Esophagus squamous epithelium (tissue), 5 donors: ENCODE results near the gene DAAM1. TPM values are rescaled to one million over a fixed set of nuclear protein-coding genes. Genes with fewer than 3 reads are reported as not detected.

Source experiments
- DNase-seq: peaks from one replicate; lab custom pipeline; 2025; lab: John Stamatoyannopoulos, UW
- H3K27ac ChIP-seq, 4 donors: fragments of 200-600 bp; sonication (generic); one replicate each; pipeline ENCODE4 v1.5.1; 2016 to 2019; ENCODE audit warnings: mild to moderate bottlenecking in 1 of 4
- H3K27me3 ChIP-seq, 4 donors: fragments of 200-600 bp; sonication (generic); 1 replicate in 3 of 4; 2 replicates in 1 of 4; pipeline versions ENCODE4 v1.5.1 to v1.6.0; 2017 to 2021; ENCODE audit warnings: antibody characterized with exemption in 1 of 4
- H3K36me3 ChIP-seq, 3 donors: fragments of 200-600 bp; sonication (generic); one replicate each; pipeline ENCODE4 v1.5.1; 2016 to 2019
- H3K4me1 ChIP-seq, 3 donors: fragments of 200-600 bp; sonication (generic); one replicate each; pipeline ENCODE4 v1.5.1; 2017 to 2019
- H3K4me3 ChIP-seq, 4 donors: fragments of 200-600 bp; sonication (generic); 1 replicate in 3 of 4; 2 replicates in 1 of 4; pipeline ENCODE4 v1.5.1; 2016 to 2019; ENCODE audit warnings: mild to moderate bottlenecking in 2 of 4, moderate library complexity in 1 of 4
- H3K9me3 ChIP-seq, 3 donors: fragments of 200-600 bp; sonication (generic); one replicate each; pipeline ENCODE4 v1.5.1; 2016 to 2019
- POLR2A ChIP-seq, 4 donors: fragments of 450-650 bp; IDR thresholded peaks; one replicate each; pipeline ENCODE4 v1.6.1; 2017; ENCODE audit warnings: antibody characterized with exemption in 4 of 4, mild to moderate bottlenecking in 4 of 4, moderate library complexity in 3 of 4
- WGBS, 2 donors: methylation state at CpG; one replicate each; pipeline ENCODE4 v1.1.5; 2018; 5-methylcytosine and 5-hydroxymethylcytosine counted together
- intact Hi-C: fragments of 100-400 bp; cut with DNase I; formaldehyde crosslinking; loops from one replicate; pipeline ENCODE4 v1.15.0; 2022
- total RNA-seq, 4 donors: library from RNA; depleted of rRNA; stranded (reverse); fragments of >200 nt; gene quantifications; one replicate each; pipeline ENCODE4 v1.1.0, GENCODE V29; 2016
- TF ChIP-seq, protein P1 (sequence below), 6 experiments: fragments of 450-650 bp in 4 of 6; fragments of 200-600 bp in 2 of 6; sonication (generic) in 2 of 6; IDR thresholded peaks; one replicate each; pipeline ENCODE4 v1.5.1; 2016 to 2019; ENCODE audit warnings: antibody characterized with exemption in 6 of 6, mild to moderate bottlenecking in 4 of 6, moderate library complexity in 4 of 6
- donor health status: DM: yes; HTN: yes; CAD: no.

The DAAM1 gene
- total RNA-seq, 4 donors from 2014 or later = 47.2 to 91.7 (median 64.0) TPM

DNA sequence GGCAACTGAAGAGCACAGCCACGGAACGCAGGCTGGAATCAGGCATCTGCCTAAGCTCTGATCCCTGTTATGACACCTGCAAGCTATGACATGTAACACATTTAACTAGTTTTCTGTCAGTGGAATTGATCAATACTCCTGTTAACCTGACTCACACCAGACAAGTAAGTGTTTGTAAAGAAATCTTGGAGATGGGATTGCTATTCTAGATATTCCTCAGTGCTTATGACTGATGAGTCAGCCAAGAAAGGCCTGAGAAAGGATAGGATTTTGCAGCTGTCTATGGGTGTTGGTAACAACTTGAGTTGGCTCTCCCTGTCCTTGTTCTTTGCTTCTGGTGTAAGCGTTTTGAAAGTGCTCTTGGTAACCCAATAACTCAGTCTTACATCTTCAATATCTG lies 166.2 kb downstream of the DAAM1 start:
- DNase-seq = no peak
- H3K4me3 ChIP-seq = no peak overlapping the region
- peaks cover 0 to 74% (median 0%) of the 10 kb centered on the region in 3 donors for H3K36me3 ChIP-seq
- 29 to 45% methylated on average over 3 of the region's 3 CpGs for WGBS, 2 donors
- peaks cover 15 to 57% (median 34%) of the 10 kb centered on the region in 3 donors for H3K4me1 ChIP-seq
- peak overlapping the region; percentile 59 to 77 (median 74) for H3K27ac ChIP-seq
- intact Hi-C loops = no loop called here
- TF ChIP-seq, protein P1, sequence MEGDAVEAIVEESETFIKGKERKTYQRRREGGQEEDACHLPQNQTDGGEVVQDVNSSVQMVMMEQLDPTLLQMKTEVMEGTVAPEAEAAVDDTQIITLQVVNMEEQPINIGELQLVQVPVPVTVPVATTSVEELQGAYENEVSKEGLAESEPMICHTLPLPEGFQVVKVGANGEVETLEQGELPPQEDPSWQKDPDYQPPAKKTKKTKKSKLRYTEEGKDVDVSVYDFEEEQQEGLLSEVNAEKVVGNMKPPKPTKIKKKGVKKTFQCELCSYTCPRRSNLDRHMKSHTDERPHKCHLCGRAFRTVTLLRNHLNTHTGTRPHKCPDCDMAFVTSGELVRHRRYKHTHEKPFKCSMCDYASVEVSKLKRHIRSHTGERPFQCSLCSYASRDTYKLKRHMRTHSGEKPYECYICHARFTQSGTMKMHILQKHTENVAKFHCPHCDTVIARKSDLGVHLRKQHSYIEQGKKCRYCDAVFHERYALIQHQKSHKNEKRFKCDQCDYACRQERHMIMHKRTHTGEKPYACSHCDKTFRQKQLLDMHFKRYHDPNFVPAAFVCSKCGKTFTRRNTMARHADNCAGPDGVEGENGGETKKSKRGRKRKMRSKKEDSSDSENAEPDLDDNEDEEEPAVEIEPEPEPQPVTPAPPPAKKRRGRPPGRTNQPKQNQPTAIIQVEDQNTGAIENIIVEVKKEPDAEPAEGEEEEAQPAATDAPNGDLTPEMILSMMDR (IDR thresholded peaks at IDR 0.05) = no peak
- TF ChIP-seq POLR2A (IDR thresholded peaks at IDR 0.05) = no peak
- no peaks in the 10 kb centered on the region for H3K9me3 ChIP-seq
- no peaks in the 10 kb centered on the region for H3K27me3 ChIP-seq

DNA sequence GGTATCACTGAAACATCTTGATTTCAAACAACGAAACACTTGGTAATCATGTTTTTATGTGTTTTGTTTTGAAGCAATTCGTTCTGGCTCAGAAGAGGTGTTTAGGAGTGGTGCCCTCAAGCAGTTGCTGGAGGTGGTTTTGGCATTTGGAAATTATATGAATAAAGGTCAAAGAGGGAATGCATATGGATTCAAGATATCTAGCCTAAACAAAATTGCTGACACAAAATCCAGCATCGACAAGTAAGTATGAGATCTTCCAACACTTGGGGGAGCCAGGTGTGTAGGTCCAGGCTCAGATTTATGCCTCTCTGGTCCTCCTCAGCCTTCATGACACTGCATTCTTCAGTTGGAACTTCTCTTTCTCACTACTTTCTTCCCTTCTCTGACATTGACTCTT lies 166.6 kb downstream of the DAAM1 start:
- TF ChIP-seq, protein P1 (IDR thresholded peaks at IDR 0.05) = no peak
- TF ChIP-seq POLR2A (IDR thresholded peaks at IDR 0.05) = no peak
- H3K36me3 ChIP-seq = peaks cover 0 to 70% (median 0%) of the 10 kb centered on the region in 3 donors
- 39% methylated on average over 3 of the region's 3 CpGs for WGBS, 2 donors
- H3K4me1 ChIP-seq = peaks cover 18 to 58% (median 38%) of the 10 kb centered on the region in 3 donors
- H3K4me3 ChIP-seq = no peak overlapping the region
- intact Hi-C loops = no loop called here
- no peaks in the 10 kb centered on the region for H3K9me3 ChIP-seq
- no peaks in the 10 kb centered on the region for H3K27me3 ChIP-seq
- DNase-seq = no peak
- H3K27ac ChIP-seq = peak overlapping the region; percentile 58 to 76 (median 65)

- Histone ChIP-seq H3K27ac (peak overlapping the region in 3 of 4 donors; percentile 14 to 78 (median 41)), H3K27me3 (no peaks in the 10 kb centered on the region), H3K9me3 (no peaks in the 10 kb centered on the region), H3K36me3 (peaks cover 0 to 57% (median 0%) of the 10 kb centered on the region in 3 donors), H3K4me3 (no peak overlapping the region), H3K4me1 (peaks cover 22 to 70% (median 45%) of the 10 kb centered on the region in 3 donors)
- TF ChIP-seq, protein P1 (IDR thresholded peaks at IDR 0.05) = no peak
- no peak for TF ChIP-seq POLR2A (IDR thresholded peaks at IDR 0.05)
- intact Hi-C loops = no loop called here
- DNase-seq = no peak
- WGBS, 2 donors = 70 to 76% methylated on average over 2 of the region's 2 CpGs
These were observed 167.8 kb downstream of the DAAM1 start for GRCh38 chr14:59356312-59356711.

DNA sequence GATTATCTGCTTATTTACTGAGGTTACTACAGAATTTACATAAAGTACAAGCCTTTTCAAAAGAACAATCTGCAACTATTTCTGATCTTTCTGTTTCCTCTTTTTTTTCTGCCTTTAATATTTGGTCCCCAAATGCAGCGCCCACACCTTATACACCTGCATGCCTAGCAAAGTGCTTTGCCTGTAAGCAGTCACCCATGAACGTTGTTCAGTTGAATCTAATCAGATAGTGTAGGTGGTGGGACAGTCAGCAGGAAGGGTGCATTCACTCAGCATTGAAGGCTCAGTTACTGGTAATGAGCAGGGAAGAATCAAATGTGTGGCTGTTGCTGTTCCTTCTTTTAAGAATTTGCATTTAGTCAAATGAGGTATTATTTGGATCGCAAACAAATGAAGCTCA lies 168.3 kb downstream of the DAAM1 start:
- no peak for TF ChIP-seq POLR2A (IDR thresholded peaks at IDR 0.05)
- TF ChIP-seq, protein P1 (IDR thresholded peaks at IDR 0.05) = no peak
- WGBS, 2 donors = 75 to 95% methylated on average over 3 of the region's 3 CpGs
- Histone ChIP-seq H3K4me3 (no peak overlapping the region), H3K27me3 (no peaks in the 10 kb centered on the region), H3K9me3 (no peaks in the 10 kb centered on the region), H3K27ac (peak overlapping the region in 3 of 4 donors; percentile 41 to 78 (median 77)), H3K36me3 (peaks cover 0 to 53% (median 0%) of the 10 kb centered on the region in 3 donors), H3K4me1 (peaks cover 22 to 75% (median 49%) of the 10 kb centered on the region in 3 donors)
- intact Hi-C loops = no loop called here
- no peak for DNase-seq

DNA sequence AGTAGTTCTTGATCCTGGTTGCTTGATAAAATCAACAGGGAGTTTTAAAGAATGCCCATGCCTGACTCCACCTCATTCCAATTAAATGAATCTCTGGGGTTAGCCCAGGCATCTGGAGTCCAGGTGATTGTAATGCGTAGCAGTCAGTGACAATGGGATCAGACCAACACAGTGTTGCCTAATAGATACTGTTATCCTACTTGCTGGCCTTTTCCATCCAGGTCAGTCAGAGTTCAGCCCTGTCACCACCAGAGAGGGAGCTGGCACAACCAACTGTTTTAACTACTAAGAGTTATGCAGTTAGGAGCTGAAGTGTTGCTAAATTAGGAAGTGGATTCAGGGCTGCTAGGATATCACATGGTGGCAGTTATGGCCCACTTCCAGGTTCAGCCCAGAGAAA lies 169.6 kb downstream of the DAAM1 start:
- no peak overlapping the region for H3K4me3 ChIP-seq
- TF ChIP-seq, protein P1 (IDR thresholded peaks at IDR 0.05) = no peak
- TF ChIP-seq POLR2A (IDR thresholded peaks at IDR 0.05) = no peak
- H3K36me3 ChIP-seq = peaks cover 0 to 40% (median 0%) of the 10 kb centered on the region in 3 donors
- peaks cover 22 to 85% (median 53%) of the 10 kb centered on the region in 3 donors for H3K4me1 ChIP-seq
- intact Hi-C loops = no loop called here
- peak overlapping the region; percentile 58 to 78 (median 76) for H3K27ac ChIP-seq
- no peaks in the 10 kb centered on the region for H3K9me3 ChIP-seq
- H3K27me3 ChIP-seq = no peaks in the 10 kb centered on the region
- 14 to 35% methylated on average over 1 of the region's 1 CpG for WGBS, 2 donors
- no peak for DNase-seq
